GM18498 (cell line): Measurements from ENCODE around the gene GMCL2.
"Not testable (repeated sequence)": the region's sequence is repeated elsewhere in the genome, so short reads cannot be mapped to it uniquely, and the experiment has no call there.

ENCODE experiments used
- ATAC-seq: cut with Tn5 transposase; IDR thresholded peaks from one replicate; pipeline ENCODE4 v1.9.1; 2021; ENCODE audit warnings: mild to moderate bottlenecking, moderate library complexity; ENCODE audit not compliant: unreplicated experiment

Gene GMCL2

GRCh38 chr5:178206166-178207101, 19.3 kb upstream of the GMCL2 start:
- ATAC-seq = no peak

GRCh38 chr5:178205749-178206047, 18.5 kb upstream of the GMCL2 start:
- no peak for ATAC-seq

GRCh38 chr5:178204935-178205748, 18.0 kb upstream of the GMCL2 start:
- peak; percentile 67 for ATAC-seq

- ATAC-seq = peak; percentile 82
These were observed 17.2 kb upstream of the GMCL2 start, which contains the start of gene HNRNPAB for GRCh38 chr5:178204182-178204934. Gene HNRNPAB, plus strand, starts transcription at chr5:178204533. Its CDS starts 305 bp downstream, at chr5:178204838.

- ATAC-seq = no peak
These were observed 16.6 kb upstream of the GMCL2 start for GRCh38 chr5:178203670-178204181.

GRCh38 chr5:178202541-178202940, 15.4 kb upstream of the GMCL2 start:
- no peak for ATAC-seq

- no peak for ATAC-seq
These were observed 14.7 kb upstream of the GMCL2 start for GRCh38 chr5:178201927-178202235.

- no peak for ATAC-seq
These were observed 14.2 kb upstream of the GMCL2 start for GRCh38 chr5:178201221-178201926.

GRCh38 chr5:178199581-178200434, 12.6 kb upstream of the GMCL2 start:
- ATAC-seq = no peak

- no peak for ATAC-seq
These were observed 11.5 kb upstream of the GMCL2 start for GRCh38 chr5:178198706-178199105.

GRCh38 chr5:178198151-178198550, 11.0 kb upstream of the GMCL2 start:
- not testable (repeated sequence) for ATAC-seq

- no peak for ATAC-seq
These were observed 9.8 kb upstream of the GMCL2 start for GRCh38 chr5:178196986-178197385.

- no peak for ATAC-seq
These were observed 9.2 kb upstream of the GMCL2 start for GRCh38 chr5:178196281-178196812.

- no peak for ATAC-seq
These were observed 6.9 kb upstream of the GMCL2 start for GRCh38 chr5:178194026-178194425.

GRCh38 chr5:178193251-178193809, 6.2 kb upstream of the GMCL2 start:
- ATAC-seq = no peak

- no peak for ATAC-seq
These were observed 5.6 kb upstream of the GMCL2 start for GRCh38 chr5:178192787-178193186.

- ATAC-seq = no peak
These were observed 5.1 kb upstream of the GMCL2 start for GRCh38 chr5:178192244-178192643.

GRCh38 chr5:178191661-178192060, 4.5 kb upstream of the GMCL2 start:
- ATAC-seq = no peak

- no peak for ATAC-seq
These were observed 2.3 kb upstream of the GMCL2 start for GRCh38 chr5:178189433-178189832.
